Glutamatergic neuron (in vitro differentiated cells): Measurements from ENCODE around the gene KNDC1. TPM values are rescaled to one million over a fixed set of nuclear protein-coding genes. Genes with fewer than 3 reads are reported as not detected.

Experiments
- DNase-seq: peaks from one replicate; pipeline ENCODE4 v3.0.0; 2022
- H3K27ac Mint-ChIP-seq: one replicate; pipeline ENCODE4 v1.8.0; 2020; ENCODE audit warnings: mild to moderate bottlenecking, mixed read lengths, inconsistent platforms; ENCODE audit not compliant: unreplicated experiment
- H3K27me3 Mint-ChIP-seq: one replicate; pipeline ENCODE4 v1.8.0; 2020; ENCODE audit warnings: mild to moderate bottlenecking, moderate library complexity, mixed read lengths, inconsistent platforms; ENCODE audit not compliant: unreplicated experiment
- H3K36me3 Mint-ChIP-seq: one replicate; pipeline ENCODE4 v1.8.0; 2020; ENCODE audit warnings: mild to moderate bottlenecking, mixed read lengths, inconsistent platforms; ENCODE audit not compliant: unreplicated experiment
- H3K4me1 Mint-ChIP-seq: one replicate; pipeline ENCODE4 v1.8.0; 2020; ENCODE audit warnings: mild to moderate bottlenecking, low read depth, mixed read lengths, inconsistent platforms; ENCODE audit not compliant: unreplicated experiment
- H3K4me3 Mint-ChIP-seq: one replicate; pipeline ENCODE4 v1.8.0; 2020; ENCODE audit warnings: mild to moderate bottlenecking, mixed read lengths, inconsistent platforms; ENCODE audit not compliant: unreplicated experiment
- H3K9me3 Mint-ChIP-seq: one replicate; pipeline ENCODE4 v1.8.0; 2020; ENCODE audit warnings: mild to moderate bottlenecking, moderate library complexity, mixed read lengths, inconsistent platforms; ENCODE audit not compliant: unreplicated experiment
- total RNA-seq: library from RNA; stranded (reverse); fragmentation: NEBNext Ultra II Directional; extraction: Animal tissue kit (Norgen Biotek cat#: 25700); gene quantifications from one replicate; pipeline ENCODE4 v1.2.1, GENCODE V29; 2021; ENCODE audit not compliant: unreplicated experiment
- TF ChIP-seq, protein P1 (sequence below): fragments of 200-600 bp; sonication (generic); IDR thresholded peaks from one replicate; pipeline ENCODE4 v1.5.0; 2021; ENCODE audit not compliant: partially characterized antibody, unreplicated experiment

Gene KNDC1
- total RNA-seq, 1 donor from 2014 or later = 7.4 TPM

DNA sequence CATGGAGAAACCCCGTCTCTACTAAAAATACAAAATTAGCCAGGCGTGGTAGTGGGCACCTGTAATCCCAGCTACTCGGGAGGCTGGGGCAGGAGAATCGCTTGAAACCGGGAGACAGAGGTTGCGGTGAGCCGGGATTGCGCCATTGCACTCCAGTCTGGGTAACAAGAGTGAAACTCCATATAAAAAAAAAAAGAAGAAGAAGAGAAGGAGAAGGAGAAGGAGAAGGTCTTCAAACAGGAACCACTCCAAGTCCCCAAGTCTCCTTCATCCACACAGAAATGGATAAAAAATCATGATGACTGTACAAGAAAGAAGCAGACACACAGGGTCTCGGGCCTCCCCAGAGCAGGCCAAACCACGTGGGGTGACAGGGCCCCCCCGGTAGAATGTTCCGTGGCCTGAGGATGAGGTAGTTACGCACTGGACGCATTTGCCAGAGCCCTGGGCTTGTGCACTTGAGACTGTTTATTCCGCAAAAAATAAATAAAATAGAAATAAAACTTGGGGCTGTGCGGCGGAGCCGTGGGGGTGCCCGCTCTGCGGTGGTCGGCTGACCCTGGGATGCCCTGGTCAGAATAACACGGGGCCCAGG lies 93.4 kb downstream of the KNDC1 start:
- H3K9me3 Mint-ChIP-seq = peaks cover 4% of the 10 kb centered on the region
- H3K4me1 Mint-ChIP-seq = peaks cover 4% of the 10 kb centered on the region
- TF ChIP-seq, protein P1, sequence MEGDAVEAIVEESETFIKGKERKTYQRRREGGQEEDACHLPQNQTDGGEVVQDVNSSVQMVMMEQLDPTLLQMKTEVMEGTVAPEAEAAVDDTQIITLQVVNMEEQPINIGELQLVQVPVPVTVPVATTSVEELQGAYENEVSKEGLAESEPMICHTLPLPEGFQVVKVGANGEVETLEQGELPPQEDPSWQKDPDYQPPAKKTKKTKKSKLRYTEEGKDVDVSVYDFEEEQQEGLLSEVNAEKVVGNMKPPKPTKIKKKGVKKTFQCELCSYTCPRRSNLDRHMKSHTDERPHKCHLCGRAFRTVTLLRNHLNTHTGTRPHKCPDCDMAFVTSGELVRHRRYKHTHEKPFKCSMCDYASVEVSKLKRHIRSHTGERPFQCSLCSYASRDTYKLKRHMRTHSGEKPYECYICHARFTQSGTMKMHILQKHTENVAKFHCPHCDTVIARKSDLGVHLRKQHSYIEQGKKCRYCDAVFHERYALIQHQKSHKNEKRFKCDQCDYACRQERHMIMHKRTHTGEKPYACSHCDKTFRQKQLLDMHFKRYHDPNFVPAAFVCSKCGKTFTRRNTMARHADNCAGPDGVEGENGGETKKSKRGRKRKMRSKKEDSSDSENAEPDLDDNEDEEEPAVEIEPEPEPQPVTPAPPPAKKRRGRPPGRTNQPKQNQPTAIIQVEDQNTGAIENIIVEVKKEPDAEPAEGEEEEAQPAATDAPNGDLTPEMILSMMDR = no peak
- DNase-seq = no peak
- no peak overlapping the region for H3K27ac Mint-ChIP-seq
- no peaks in the 10 kb centered on the region for H3K36me3 Mint-ChIP-seq
- no peak overlapping the region for H3K4me3 Mint-ChIP-seq
- H3K27me3 Mint-ChIP-seq = peaks cover 7% of the 10 kb centered on the region

DNA sequence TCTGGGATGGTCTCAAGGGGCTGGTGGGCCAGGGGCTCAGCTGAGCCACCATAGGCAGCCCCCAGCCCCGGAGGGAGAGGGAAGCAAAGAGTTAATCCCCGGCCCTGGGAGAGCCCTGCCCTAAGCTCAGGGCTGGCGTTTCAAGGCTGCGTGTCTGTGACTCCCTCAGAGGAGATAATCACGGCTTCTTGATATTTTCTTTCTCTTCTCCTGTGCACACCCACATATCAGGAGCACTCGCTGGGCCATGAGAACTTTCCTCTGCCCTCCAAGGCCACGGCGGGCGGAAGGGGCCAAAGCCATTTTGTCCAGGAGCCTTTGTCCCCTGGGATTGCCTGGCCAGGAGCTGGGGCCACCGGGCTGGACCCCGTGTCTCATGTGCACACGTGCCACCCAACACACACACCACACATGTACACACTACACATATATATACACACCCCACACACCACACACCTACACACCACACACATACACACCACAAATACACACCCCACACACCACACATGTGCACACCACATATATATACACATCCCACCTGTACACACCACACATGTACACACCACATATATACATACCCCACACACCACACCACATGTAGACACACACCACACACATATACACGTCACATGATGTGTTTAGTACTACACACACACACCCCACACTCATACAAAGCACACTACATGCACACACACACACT lies 94.6 kb downstream of the KNDC1 start:
- H3K36me3 Mint-ChIP-seq = no peaks in the 10 kb centered on the region
- H3K4me1 Mint-ChIP-seq = peaks cover 5% of the 10 kb centered on the region
- TF ChIP-seq, protein P1 = no peak
- H3K9me3 Mint-ChIP-seq = peaks cover 4% of the 10 kb centered on the region
- peak overlapping the region; percentile 10 for H3K27ac Mint-ChIP-seq
- DNase-seq = no peak
- no peak overlapping the region for H3K4me3 Mint-ChIP-seq
- peaks cover 9% of the 10 kb centered on the region for H3K27me3 Mint-ChIP-seq

DNA sequence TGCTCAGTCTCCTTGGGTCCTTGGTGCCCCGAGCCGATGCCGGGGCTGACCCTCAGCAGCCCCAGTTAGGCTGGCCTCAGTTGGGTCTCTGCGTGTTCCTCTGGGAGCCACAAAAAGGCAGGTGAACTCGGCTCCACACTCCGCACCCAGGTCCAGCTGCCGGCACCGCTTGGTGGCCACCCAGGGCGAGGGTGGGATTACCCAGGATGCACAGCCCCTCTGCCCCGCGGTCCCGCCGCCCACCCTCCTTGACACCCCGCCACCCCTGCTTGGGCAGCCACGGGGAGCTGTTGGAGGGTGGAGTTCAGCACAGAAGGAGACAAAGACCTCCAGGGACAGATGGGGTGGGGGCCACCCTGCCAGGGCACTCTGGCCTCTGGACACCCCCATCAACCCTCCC lies 95.3 kb downstream of the KNDC1 start:
- H3K4me1 Mint-ChIP-seq = peaks cover 7% of the 10 kb centered on the region

DNA sequence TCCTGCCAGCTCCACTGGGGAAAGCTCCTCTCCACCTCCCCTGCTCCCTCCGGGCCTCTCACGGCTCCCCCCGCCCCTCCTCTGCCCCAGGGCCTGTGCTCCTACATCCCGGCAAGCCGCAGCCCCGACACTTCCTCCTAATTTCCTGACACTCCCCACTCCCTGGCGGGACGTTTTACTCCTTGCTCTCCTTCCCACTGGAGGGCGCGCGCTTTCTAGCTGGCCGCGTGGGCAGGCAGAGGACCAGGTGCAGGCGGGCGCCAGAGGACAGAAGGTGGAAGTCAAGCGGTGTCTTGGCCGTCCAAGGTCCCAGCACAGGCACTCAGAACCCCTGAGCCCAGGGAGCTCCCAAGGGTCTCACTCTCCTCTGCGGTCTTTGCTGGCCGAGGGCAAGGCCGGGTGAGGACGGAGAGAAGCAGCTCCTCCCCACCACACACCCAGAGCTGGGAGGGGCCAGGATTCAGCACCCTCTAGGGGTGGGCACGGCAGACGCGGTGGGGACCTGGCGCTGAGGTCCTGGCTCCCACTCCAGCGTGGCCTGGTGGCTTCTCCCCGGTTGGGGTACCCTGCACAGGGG lies 97.6 kb downstream of the KNDC1 start:
- peak; percentile 51 for DNase-seq
- peaks cover 2% of the 10 kb centered on the region for H3K9me3 Mint-ChIP-seq
- TF ChIP-seq, protein P1 = no peak
- peaks cover 4% of the 10 kb centered on the region for H3K27me3 Mint-ChIP-seq
- H3K4me3 Mint-ChIP-seq = no peak overlapping the region
- no peaks in the 10 kb centered on the region for H3K36me3 Mint-ChIP-seq
- no peak overlapping the region for H3K27ac Mint-ChIP-seq
- H3K4me1 Mint-ChIP-seq = peaks cover 10% of the 10 kb centered on the region

More for the DNA sequence above, 95.3 kb downstream of the KNDC1 start:
- TF ChIP-seq, protein P1 = no peak
- H3K9me3 Mint-ChIP-seq = peaks cover 4% of the 10 kb centered on the region
- H3K4me3 Mint-ChIP-seq = no peak overlapping the region
- H3K36me3 Mint-ChIP-seq = no peaks in the 10 kb centered on the region
- no peak overlapping the region for H3K27ac Mint-ChIP-seq
- peaks cover 6% of the 10 kb centered on the region for H3K27me3 Mint-ChIP-seq
- no peak for DNase-seq
